IPS-NIHi11 (cell line): ENCODE results near the gene NUBP1.

Experiments used
- DNase-seq: peaks from one replicate; pipeline ENCODE4 v3.0.0; 2012; ENCODE audit warnings: mixed read lengths, low spot score

NUBP1 gene

GRCh38 chr16:10806698-10807097, 63.1 kb downstream of the NUBP1 start:
- no peak for DNase-seq

GRCh38 chr16:10808218-10808617, 64.6 kb downstream of the NUBP1 start:
- no peak for DNase-seq

- DNase-seq: no peak
These were observed 65.2 kb downstream of the NUBP1 start for GRCh38 chr16:10808850-10809249.

GRCh38 chr16:10809706-10810105, 66.1 kb downstream of the NUBP1 start:
- DNase-seq: no peak

GRCh38 chr16:10812312-10813098, 68.9 kb downstream of the NUBP1 start:
- DNase-seq: no peak

GRCh38 chr16:10813099-10813455, 69.4 kb downstream of the NUBP1 start:
- no peak for DNase-seq

- no peak for DNase-seq
These were observed 73.9 kb downstream of the NUBP1 start for GRCh38 chr16:10817514-10817913.

GRCh38 chr16:10817963-10818941, 74.6 kb downstream of the NUBP1 start, which contains the start of gene TVP23A:
TVP23A (minus strand) TSS chr16:10818794; CDS start chr16:10818493, 301 bp downstream.
- peak; percentile 74 for DNase-seq
